ENCODE data around the gene RAB40C.

RAB40C gene

GRCh38 chr16:583815-584591 lies 5.9 kb upstream of the RAB40C start:
- H3K4me1 ChIP-seq (ENCODE audit: insufficient read depth, low read length, poor library complexity, severe bottlenecking) = no peaks in the 10 kb centered on the region
- H3K9me2 ChIP-seq (replicated peaks; ENCODE audit: low read depth, low read length) = no peaks in the 10 kb centered on the region
- no peaks in the 10 kb centered on the region for H3F3A ChIP-seq (ENCODE audit: low read depth)
- H3K9ac ChIP-seq (ENCODE audit: low read depth, low read length, poor library complexity, severe bottlenecking) = no peak overlapping the region
- H2AFZ ChIP-seq (ENCODE audit: low read length) = no peak overlapping the region
- peaks cover 11% of the 10 kb centered on the region; the same call in 1 of the 2 replicates for H3K79me2 ChIP-seq (ENCODE audit: insufficient read depth, low read length)
- no peaks in the 10 kb centered on the region for H4K20me1 ChIP-seq (ENCODE audit: insufficient read depth, low read length, poor library complexity, severe bottlenecking)
- no peaks in the 10 kb centered on the region for H3K36me3 ChIP-seq (ENCODE audit: insufficient read depth, low read length)
- TF ChIP-seq, protein P1, sequence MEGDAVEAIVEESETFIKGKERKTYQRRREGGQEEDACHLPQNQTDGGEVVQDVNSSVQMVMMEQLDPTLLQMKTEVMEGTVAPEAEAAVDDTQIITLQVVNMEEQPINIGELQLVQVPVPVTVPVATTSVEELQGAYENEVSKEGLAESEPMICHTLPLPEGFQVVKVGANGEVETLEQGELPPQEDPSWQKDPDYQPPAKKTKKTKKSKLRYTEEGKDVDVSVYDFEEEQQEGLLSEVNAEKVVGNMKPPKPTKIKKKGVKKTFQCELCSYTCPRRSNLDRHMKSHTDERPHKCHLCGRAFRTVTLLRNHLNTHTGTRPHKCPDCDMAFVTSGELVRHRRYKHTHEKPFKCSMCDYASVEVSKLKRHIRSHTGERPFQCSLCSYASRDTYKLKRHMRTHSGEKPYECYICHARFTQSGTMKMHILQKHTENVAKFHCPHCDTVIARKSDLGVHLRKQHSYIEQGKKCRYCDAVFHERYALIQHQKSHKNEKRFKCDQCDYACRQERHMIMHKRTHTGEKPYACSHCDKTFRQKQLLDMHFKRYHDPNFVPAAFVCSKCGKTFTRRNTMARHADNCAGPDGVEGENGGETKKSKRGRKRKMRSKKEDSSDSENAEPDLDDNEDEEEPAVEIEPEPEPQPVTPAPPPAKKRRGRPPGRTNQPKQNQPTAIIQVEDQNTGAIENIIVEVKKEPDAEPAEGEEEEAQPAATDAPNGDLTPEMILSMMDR (conservative IDR thresholded peaks at IDR 0.05; ENCODE audit: low read length) = no peak
- no peak for TF ChIP-seq EZH2phosphoT487 (IDR thresholded peaks at IDR 0.05; ENCODE audit: borderline replicate concordance)
- no peaks in the 10 kb centered on the region for H3K27me3 ChIP-seq (ENCODE audit: insufficient read depth, low read length, poor library complexity, severe bottlenecking)
- no peak overlapping the region for H3K4me3 ChIP-seq (ENCODE audit: low read length, poor library complexity, severe bottlenecking)
- H3K4me2 ChIP-seq (ENCODE audit: low read depth, low read length, poor library complexity, severe bottlenecking) = no peak overlapping the region
- no peaks in the 10 kb centered on the region for H3K9me3 ChIP-seq (ENCODE audit: insufficient read depth, low read depth, low read length)

- TF ChIP-seq EZH2phosphoT487 (IDR thresholded peaks at IDR 0.05; ENCODE audit: borderline replicate concordance) = no peak
- TF ChIP-seq, protein P1 (conservative IDR thresholded peaks at IDR 0.05; ENCODE audit: low read length) = no peak
- Histone ChIP-seq H3K27me3 (ENCODE audit: insufficient read depth, low read length, poor library complexity, severe bottlenecking) (no peaks in the 10 kb centered on the region), H3K9ac (ENCODE audit: low read depth, low read length, poor library complexity, severe bottlenecking) (no peak overlapping the region), H3K79me2 (ENCODE audit: insufficient read depth, low read length) (peaks cover 14% of the 10 kb centered on the region; the same call in 1 of the 2 replicates), H3K9me2 (replicated peaks; ENCODE audit: low read depth, low read length) (no peaks in the 10 kb centered on the region), H2AFZ (ENCODE audit: low read length) (no peak overlapping the region), H3K4me2 (ENCODE audit: low read depth, low read length, poor library complexity, severe bottlenecking) (no peak overlapping the region), H3K4me1 (ENCODE audit: insufficient read depth, low read length, poor library complexity, severe bottlenecking) (no peaks in the 10 kb centered on the region), H3K36me3 (ENCODE audit: insufficient read depth, low read length) (no peaks in the 10 kb centered on the region), H3F3A (ENCODE audit: low read depth) (no peaks in the 10 kb centered on the region), H3K9me3 (ENCODE audit: insufficient read depth, low read depth, low read length) (no peaks in the 10 kb centered on the region), H4K20me1 (ENCODE audit: insufficient read depth, low read length, poor library complexity, severe bottlenecking) (peaks cover 1% of the 10 kb centered on the region), H3K4me3 (ENCODE audit: low read length, poor library complexity, severe bottlenecking) (no peak overlapping the region)
Measured at GRCh38 chr16:585351-585750, 4.5 kb upstream of the RAB40C start.

- no peak overlapping the region for H3K4me2 ChIP-seq (ENCODE audit: low read depth, low read length, poor library complexity, severe bottlenecking)
- no peak for TF ChIP-seq EZH2phosphoT487 (IDR thresholded peaks at IDR 0.05; ENCODE audit: borderline replicate concordance)
- TF ChIP-seq, protein P1 (conservative IDR thresholded peaks at IDR 0.05; ENCODE audit: low read length) = no peak
- H3K4me3 ChIP-seq (ENCODE audit: low read length, poor library complexity, severe bottlenecking) = no peak overlapping the region
- H4K20me1 ChIP-seq (ENCODE audit: insufficient read depth, low read length, poor library complexity, severe bottlenecking) = peaks cover 6% of the 10 kb centered on the region
- no peaks in the 10 kb centered on the region for H3K9me3 ChIP-seq (ENCODE audit: insufficient read depth, low read depth, low read length)
- H3K9me2 ChIP-seq (replicated peaks; ENCODE audit: low read depth, low read length) = no peaks in the 10 kb centered on the region
- no peaks in the 10 kb centered on the region for H3K27me3 ChIP-seq (ENCODE audit: insufficient read depth, low read length, poor library complexity, severe bottlenecking)
- no peak overlapping the region for H2AFZ ChIP-seq (ENCODE audit: low read length)
- H3K36me3 ChIP-seq (ENCODE audit: insufficient read depth, low read length) = no peaks in the 10 kb centered on the region
- peaks cover 6% of the 10 kb centered on the region for H3K4me1 ChIP-seq (ENCODE audit: insufficient read depth, low read length, poor library complexity, severe bottlenecking)
- peaks cover 22% of the 10 kb centered on the region; the same call in 1 of the 2 replicates for H3K79me2 ChIP-seq (ENCODE audit: insufficient read depth, low read length)
- no peaks in the 10 kb centered on the region for H3F3A ChIP-seq (ENCODE audit: low read depth)
- no peak overlapping the region for H3K9ac ChIP-seq (ENCODE audit: low read depth, low read length, poor library complexity, severe bottlenecking)
Measured at GRCh38 chr16:586047-586644, 3.7 kb upstream of the RAB40C start.

Data from Loucy (cell line).